ENCODE measurements around the gene CRYBG1.
"Not testable (repeated sequence)": the region's sequence is repeated elsewhere in the genome, so short reads cannot be mapped to it uniquely, and the experiment has no call there.

DNA sequence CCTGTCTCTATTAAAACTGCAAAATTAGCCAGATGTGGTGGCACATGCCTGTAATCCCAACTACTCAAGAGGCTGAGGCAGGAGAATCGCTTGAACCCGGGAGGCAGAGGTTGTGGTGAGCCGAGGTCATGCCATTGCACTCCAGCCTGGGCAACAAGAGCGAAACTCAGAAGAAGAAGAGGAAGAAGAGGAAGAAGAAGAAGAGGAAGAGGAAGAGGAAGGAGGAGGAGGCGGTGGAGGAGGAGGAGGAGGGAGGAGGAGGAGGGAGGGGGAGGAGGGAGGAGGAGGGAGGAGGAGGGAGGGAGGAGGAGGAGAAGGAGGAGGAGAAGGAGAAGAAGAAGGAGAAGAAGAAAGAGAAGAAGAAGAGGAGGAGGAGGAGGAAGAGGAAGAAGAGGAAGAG lies 228.4 kb downstream of the CRYBG1 start:
- TF ChIP-seq, protein P1, sequence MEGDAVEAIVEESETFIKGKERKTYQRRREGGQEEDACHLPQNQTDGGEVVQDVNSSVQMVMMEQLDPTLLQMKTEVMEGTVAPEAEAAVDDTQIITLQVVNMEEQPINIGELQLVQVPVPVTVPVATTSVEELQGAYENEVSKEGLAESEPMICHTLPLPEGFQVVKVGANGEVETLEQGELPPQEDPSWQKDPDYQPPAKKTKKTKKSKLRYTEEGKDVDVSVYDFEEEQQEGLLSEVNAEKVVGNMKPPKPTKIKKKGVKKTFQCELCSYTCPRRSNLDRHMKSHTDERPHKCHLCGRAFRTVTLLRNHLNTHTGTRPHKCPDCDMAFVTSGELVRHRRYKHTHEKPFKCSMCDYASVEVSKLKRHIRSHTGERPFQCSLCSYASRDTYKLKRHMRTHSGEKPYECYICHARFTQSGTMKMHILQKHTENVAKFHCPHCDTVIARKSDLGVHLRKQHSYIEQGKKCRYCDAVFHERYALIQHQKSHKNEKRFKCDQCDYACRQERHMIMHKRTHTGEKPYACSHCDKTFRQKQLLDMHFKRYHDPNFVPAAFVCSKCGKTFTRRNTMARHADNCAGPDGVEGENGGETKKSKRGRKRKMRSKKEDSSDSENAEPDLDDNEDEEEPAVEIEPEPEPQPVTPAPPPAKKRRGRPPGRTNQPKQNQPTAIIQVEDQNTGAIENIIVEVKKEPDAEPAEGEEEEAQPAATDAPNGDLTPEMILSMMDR (IDR thresholded peaks at IDR 0.05): not testable (repeated sequence)
- not testable (repeated sequence) for TF ChIP-seq EZH2 (IDR thresholded peaks at IDR 0.05; ENCODE audit: borderline replicate concordance, insufficient read depth, low read depth, low read length, poor library complexity, severe bottlenecking)

All from B cell (primary cell).